ENCODE data around the gene UXS1.

UXS1 gene

DNA sequence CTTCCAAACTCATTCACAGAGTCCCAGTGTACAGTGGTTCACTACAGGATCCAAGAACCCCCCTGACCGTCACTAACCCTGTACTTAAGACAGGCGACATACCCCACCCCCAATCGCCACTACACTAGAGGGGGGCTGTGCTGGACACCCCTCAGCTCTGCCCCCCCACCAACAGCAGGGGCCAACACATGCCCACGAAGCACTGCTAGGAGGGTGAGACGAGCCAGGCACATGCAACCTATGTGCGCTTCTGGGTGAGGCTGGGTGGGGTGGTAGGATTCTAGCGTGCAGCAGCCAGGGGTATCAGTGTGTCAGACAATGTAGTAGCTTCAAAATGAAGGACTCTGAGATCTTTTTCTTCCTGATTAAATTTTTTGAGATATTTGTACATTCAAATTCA is 67.8 kb downstream of the UXS1 start:
- H3K27ac ChIP-seq, result no peak overlapping the region
- no peak for TF ChIP-seq CTCF (conservative IDR thresholded peaks at IDR 0.05; ENCODE audit: low read depth, low read length)

GRCh38 chr2:106124905-106125549 is 69.1 kb downstream of the UXS1 start:
- Histone ChIP-seq H3K4me1 (ENCODE audit: low read depth, poor library complexity, severe bottlenecking) (no peaks in the 10 kb centered on the region), H4K20me1 (ENCODE audit: insufficient read depth) (no peaks in the 10 kb centered on the region), H2AFZ (ENCODE audit: low read depth) (no peak overlapping the region), H3K27me3 (ENCODE audit: insufficient read depth, low read depth) (no peaks in the 10 kb centered on the region), H3K36me3 (ENCODE audit: insufficient read depth) (no peaks in the 10 kb centered on the region), H3K4me3 (IDR thresholded peaks at IDR 0.05; ENCODE audit: insufficient read depth, low read depth, low read length) (no peak overlapping the region), H3K4me2 (no peak overlapping the region), H3K27ac (no peak overlapping the region), H3K79me2 (ENCODE audit: insufficient read depth, low read depth) (no peaks in the 10 kb centered on the region), H3K9ac (no peak overlapping the region)
- no peak for TF ChIP-seq CTCF (conservative IDR thresholded peaks at IDR 0.05; ENCODE audit: low read depth, low read length)

More for the DNA sequence above, 67.8 kb downstream of the UXS1 start:
- Histone ChIP-seq H3K79me2 (ENCODE audit: insufficient read depth, low read depth) (no peaks in the 10 kb centered on the region), H3K4me1 (ENCODE audit: low read depth, poor library complexity, severe bottlenecking) (no peaks in the 10 kb centered on the region), H3K4me2 (no peak overlapping the region), H4K20me1 (ENCODE audit: insufficient read depth) (no peaks in the 10 kb centered on the region), H3K27me3 (ENCODE audit: insufficient read depth, low read depth) (no peaks in the 10 kb centered on the region), H2AFZ (ENCODE audit: low read depth) (no peak overlapping the region), H3K9ac (no peak overlapping the region), H3K4me3 (IDR thresholded peaks at IDR 0.05; ENCODE audit: insufficient read depth, low read depth, low read length) (no peak overlapping the region), H3K36me3 (ENCODE audit: insufficient read depth) (no peaks in the 10 kb centered on the region)

DNA sequence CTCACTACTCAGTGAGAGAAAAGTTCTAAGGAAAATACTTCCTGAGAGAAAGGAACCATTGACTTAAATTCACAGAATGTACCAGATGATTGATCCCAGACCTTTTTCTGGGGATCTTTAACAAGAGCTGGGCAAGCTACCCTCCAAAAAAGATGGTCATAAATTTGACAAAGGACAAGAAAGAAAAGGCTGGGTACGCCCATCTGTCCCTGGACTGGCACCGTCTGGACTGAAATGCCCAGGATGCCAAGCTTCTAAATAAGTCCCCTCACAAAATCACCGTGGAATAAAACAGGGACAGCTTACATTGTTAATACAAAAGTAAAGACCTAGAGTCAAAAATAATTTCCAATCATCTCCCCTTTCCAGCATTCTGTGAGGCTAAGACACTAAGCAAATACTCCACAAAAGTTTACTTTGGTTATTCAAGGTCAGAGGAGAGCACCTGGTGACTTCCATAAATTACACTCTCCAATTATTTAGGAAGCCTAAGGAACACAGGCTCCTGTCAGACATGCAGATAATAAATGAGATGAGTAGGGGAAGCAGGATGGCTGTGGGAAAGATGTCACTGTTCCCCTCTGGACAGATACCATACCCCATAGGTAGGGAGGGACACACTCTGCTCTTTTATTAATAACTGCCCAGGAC is 69.9 kb downstream of the UXS1 start:
- no peak overlapping the region for H3K27ac ChIP-seq
- no peak overlapping the region for H3K4me2 ChIP-seq
- H4K20me1 ChIP-seq (ENCODE audit: insufficient read depth), result no peaks in the 10 kb centered on the region
- H3K4me3 ChIP-seq (IDR thresholded peaks at IDR 0.05; ENCODE audit: insufficient read depth, low read depth, low read length), result no peak overlapping the region
- H3K79me2 ChIP-seq (ENCODE audit: insufficient read depth, low read depth), result no peaks in the 10 kb centered on the region
- H3K27me3 ChIP-seq (ENCODE audit: insufficient read depth, low read depth), result no peaks in the 10 kb centered on the region
- H2AFZ ChIP-seq (ENCODE audit: low read depth), result no peak overlapping the region
- no peaks in the 10 kb centered on the region for H3K36me3 ChIP-seq (ENCODE audit: insufficient read depth)
- H3K4me1 ChIP-seq (ENCODE audit: low read depth, poor library complexity, severe bottlenecking), result no peaks in the 10 kb centered on the region
- TF ChIP-seq CTCF (conservative IDR thresholded peaks at IDR 0.05; ENCODE audit: low read depth, low read length), result no peak
- no peak overlapping the region for H3K9ac ChIP-seq

GRCh38 chr2:106122157-106122556 is 71.9 kb downstream of the UXS1 start:
- Histone ChIP-seq H2AFZ (ENCODE audit: low read depth) (no peak overlapping the region), H3K4me1 (ENCODE audit: low read depth, poor library complexity, severe bottlenecking) (no peaks in the 10 kb centered on the region), H4K20me1 (ENCODE audit: insufficient read depth) (no peaks in the 10 kb centered on the region), H3K27me3 (ENCODE audit: insufficient read depth, low read depth) (no peaks in the 10 kb centered on the region), H3K79me2 (ENCODE audit: insufficient read depth, low read depth) (no peaks in the 10 kb centered on the region), H3K4me3 (IDR thresholded peaks at IDR 0.05; ENCODE audit: insufficient read depth, low read depth, low read length) (no peak overlapping the region), H3K4me2 (no peak overlapping the region), H3K27ac (no peak overlapping the region), H3K9ac (no peak overlapping the region), H3K36me3 (ENCODE audit: insufficient read depth) (no peaks in the 10 kb centered on the region)
- no peak for TF ChIP-seq CTCF (conservative IDR thresholded peaks at IDR 0.05; ENCODE audit: low read depth, low read length)

Measured in KMS-11 (cell line).